GM19438 (cell line): ENCODE measurements around the gene HPSE2.
"Not testable (repeated sequence)": the region's sequence is repeated elsewhere in the genome, so short reads cannot be mapped to it uniquely, and the experiment has no call there.

Experiments used
- ATAC-seq: cut with Tn5 transposase; IDR thresholded peaks from one replicate; pipeline ENCODE4 v1.9.1; 2021; ENCODE audit warnings: low read depth; ENCODE audit not compliant: unreplicated experiment

HPSE2 gene

GRCh38 chr10:98586096-98586495, 649.6 kb downstream of the HPSE2 start:
- no peak for ATAC-seq

GRCh38 chr10:98582363-98582762, 653.3 kb downstream of the HPSE2 start:
- no peak for ATAC-seq

- ATAC-seq = no peak
Observed at GRCh38 chr10:98577578-98577977, 658.1 kb downstream of the HPSE2 start.

- ATAC-seq = no peak
Observed at GRCh38 chr10:98577168-98577567, 658.5 kb downstream of the HPSE2 start.

- no peak for ATAC-seq
Observed at GRCh38 chr10:98576096-98576495, 659.6 kb downstream of the HPSE2 start.

- no peak for ATAC-seq
Observed at GRCh38 chr10:98572594-98572993, 663.1 kb downstream of the HPSE2 start.

- ATAC-seq = no peak
Observed at GRCh38 chr10:98570834-98571233, 664.8 kb downstream of the HPSE2 start.

- ATAC-seq = no peak
Observed at GRCh38 chr10:98569853-98570252, 665.8 kb downstream of the HPSE2 start.

GRCh38 chr10:98568551-98568950, 667.1 kb downstream of the HPSE2 start:
- no peak for ATAC-seq

- no peak for ATAC-seq
Observed at GRCh38 chr10:98567391-98568133, 668.1 kb downstream of the HPSE2 start.

- ATAC-seq = no peak
Observed at GRCh38 chr10:98563811-98564210, 671.8 kb downstream of the HPSE2 start.

- no peak for ATAC-seq
Observed at GRCh38 chr10:98560565-98560964, 675.1 kb downstream of the HPSE2 start.

GRCh38 chr10:98556061-98556460, 679.6 kb downstream of the HPSE2 start:
- no peak for ATAC-seq

- ATAC-seq = no peak
Observed at GRCh38 chr10:98555021-98555619, 680.5 kb downstream of the HPSE2 start.

GRCh38 chr10:98541561-98541960, 694.1 kb downstream of the HPSE2 start:
- ATAC-seq = not testable (repeated sequence)

GRCh38 chr10:98539578-98539977, 696.1 kb downstream of the HPSE2 start:
- no peak for ATAC-seq

- ATAC-seq = no peak
Observed at GRCh38 chr10:98538472-98538871, 697.2 kb downstream of the HPSE2 start.

- ATAC-seq = no peak
Observed at GRCh38 chr10:98536551-98536950, 699.1 kb downstream of the HPSE2 start.

GRCh38 chr10:98533746-98534445, 701.8 kb downstream of the HPSE2 start:
- ATAC-seq = no peak

GRCh38 chr10:98533241-98533640, 702.4 kb downstream of the HPSE2 start:
- ATAC-seq = no peak

- no peak for ATAC-seq
Observed at GRCh38 chr10:98528805-98529183, 706.9 kb downstream of the HPSE2 start.
